HCT116 (cell line): ENCODE measurements around the gene DBNDD2. TPM values are rescaled to one million over a fixed set of nuclear protein-coding genes. Genes with fewer than 3 reads are reported as not detected.

Source experiments
- ATAC-seq: fragments of 200-7000 bp; cut with Tn5 transposase; 2 replicates; pipeline ENCODE4 v1.9.1; 2020; ENCODE audit warnings: mild to moderate bottlenecking, moderate library complexity
- BruUV-seq: library from RNA; stranded (reverse); fragments of 400-500 nt; replicated peaks from 2 replicates; lab custom pipeline; 2021; lab: Mats Ljungman, UMichigan
- CTCF ChIA-PET: fragments of 300-600 bp; sonication (Branson Sonifier 250); formaldehyde crosslinking; loops from one replicate; lab custom pipeline; 2021; ENCODE audit warnings: antibody characterized with exemption; lab: Charles Lee
- POLR2A ChIA-PET: fragments of 300-600, 350-600 bp; sonication (Branson Sonifier 250); formaldehyde crosslinking; loops from one replicate; lab custom pipeline; 2021; ENCODE audit warnings: antibody characterized with exemption; lab: Charles Lee
- RAD21 ChIA-PET, 2 experiments: fragments of 300-600 bp; sonication (Branson Sonifier 250); formaldehyde crosslinking; loops; one replicate each; lab custom pipeline; 2023; ENCODE audit warnings: low total read pairs in 2 of 2; ENCODE audit not compliant: uncharacterized antibody in 2 of 2, unreplicated experiment in 2 of 2, low non-redundant PET in 1 of 2; lab: Charles Lee
- DNase-seq: peaks from one replicate; pipeline ENCODE4 v3.0.0-alpha.2; 2010; ENCODE audit warnings: low read depth, low spot score
- H2AFZ ChIP-seq: fragments of 200-600 bp; shearing (Covaris generic), sonication (generic); 2 replicates; pipeline ENCODE4 v1.6.1; 2017; ENCODE audit warnings: low read depth, mixed run types, mixed read lengths, antibody characterized with exemption, low read length; ENCODE audit not compliant: poor library complexity, severe bottlenecking
- H3K27ac ChIP-seq: 2 replicates; pipeline ENCODE4 v1.5.1; 2012; ENCODE audit warnings: low read depth, low read length
- H3K27me3 ChIP-seq: fragments of 200-600 bp; sonication (generic); 2 replicates; pipeline ENCODE4 v1.6.1; 2016; ENCODE audit warnings: mixed run types, low read length, mixed read lengths; ENCODE audit not compliant: insufficient read depth
- H3K36me3 ChIP-seq, 2 experiments: fragments of 200-500 bp in 1 of 2; fragments of 200-600 bp in 1 of 2; sonication (Bioruptor generic) in 1 of 2; sonication (generic) in 1 of 2; 2 replicates each; pipeline versions ENCODE4 v1.5.1 to v1.6.1; 2014 to 2016; ENCODE audit warnings: low read length in 2 of 2, inconsistent platforms in 1 of 2, mixed read lengths in 1 of 2, mixed run types in 1 of 2; ENCODE audit not compliant: insufficient read depth in 2 of 2, control insufficient read depth in 1 of 2
- H3K4me1 ChIP-seq, 2 experiments: fragments of 200-600 bp in 1 of 2; sonication (generic) in 1 of 2; 2 replicates each; pipeline versions ENCODE4 v1.5.1 to v1.6.1; 2012 to 2017; ENCODE audit warnings: low read length in 2 of 2, inconsistent platforms in 1 of 2, mild to moderate bottlenecking in 1 of 2, mixed read lengths in 1 of 2, mixed run types in 1 of 2, moderate library complexity in 1 of 2; ENCODE audit not compliant: insufficient read depth in 2 of 2, control insufficient read depth in 1 of 2
- H3K4me2 ChIP-seq: fragments of 200-600 bp; sonication (generic); 2 replicates; pipeline ENCODE4 v1.6.1; 2017; ENCODE audit warnings: mixed run types, low read length, mixed read lengths
- H3K4me3 ChIP-seq, 2 experiments: fragments of 200-600 bp in 1 of 2; sonication (generic) in 1 of 2; replicated peaks in 1 of 2; 2 replicates each; pipeline ENCODE4 v1.5.1; 2011 to 2016; ENCODE audit warnings: low read length in 2 of 2, control low read depth in 1 of 2, low read depth in 1 of 2, mild to moderate bottlenecking in 1 of 2, mixed read lengths in 1 of 2, mixed run types in 1 of 2
- H3K79me2 ChIP-seq: fragments of 200-600 bp; sonication (generic); 2 replicates; pipeline ENCODE4 v1.6.1; 2017; ENCODE audit warnings: mild to moderate bottlenecking, mixed run types, low read length, moderate library complexity, mixed read lengths; ENCODE audit not compliant: insufficient read depth
- H3K9ac ChIP-seq: fragments of 200-600 bp; sonication (generic); 2 replicates; pipeline ENCODE4 v1.6.1; 2016; ENCODE audit warnings: low read length, mixed read lengths
- H3K9me2 ChIP-seq: fragments of 200-600 bp; sonication (generic), shearing (Covaris generic); 2 replicates; pipeline ENCODE4 v1.6.1; 2017; ENCODE audit warnings: mixed run types, mild to moderate bottlenecking, moderate library complexity; ENCODE audit not compliant: insufficient read depth
- H3K9me3 ChIP-seq, 2 experiments: fragments of 200-500 bp in 1 of 2; fragments of 200-600 bp in 1 of 2; sonication (Bioruptor generic) in 1 of 2; sonication (generic) in 1 of 2; 2 replicates each; pipeline ENCODE4 v1.6.1; 2014 to 2017; ENCODE audit warnings: low read length in 2 of 2, mixed read lengths in 2 of 2, inconsistent platforms in 1 of 2, low read depth in 1 of 2, mild to moderate bottlenecking in 1 of 2, mixed run types in 1 of 2, moderate library complexity in 1 of 2; ENCODE audit not compliant: control insufficient read depth in 1 of 2, insufficient read depth in 1 of 2
- H4K20me1 ChIP-seq: fragments of 200-600 bp; sonication (generic), shearing (Covaris generic); 2 replicates; pipeline ENCODE4 v1.6.1; 2017; ENCODE audit warnings: mixed run types, mild to moderate bottlenecking, moderate library complexity; ENCODE audit not compliant: insufficient read depth
- ATF3 ChIP-seq: IDR thresholded peaks from 2 replicates; pipeline ENCODE4 v1.6.1; 2012
- CBX3 ChIP-seq: IDR thresholded peaks from 2 replicates; pipeline ENCODE4 v1.6.1; 2012; ENCODE audit warnings: low read depth
- CEBPB ChIP-seq: IDR thresholded peaks from 2 replicates; pipeline ENCODE4 v1.6.1; 2012; ENCODE audit warnings: low read depth
- EGR1 ChIP-seq: IDR thresholded peaks from 2 replicates; pipeline ENCODE4 v1.6.1; 2012; ENCODE audit warnings: low read depth
- EZH2 ChIP-seq: fragments of 200-600 bp; sonication (generic); IDR thresholded peaks from 2 replicates; pipeline ENCODE4 v1.6.1; 2017; ENCODE audit warnings: antibody characterized with exemption, mixed run types
- JUND ChIP-seq: IDR thresholded peaks from 2 replicates; pipeline ENCODE4 v1.6.1; 2012
- POLR2A ChIP-seq: IDR thresholded peaks from 2 replicates; pipeline ENCODE4 v1.7.0; 2011; ENCODE audit warnings: borderline replicate concordance; ENCODE audit not compliant: insufficient read depth, insufficient read length; ENCODE audit errors: extremely low read depth
- POLR2AphosphoS5 ChIP-seq: IDR thresholded peaks from 2 replicates; pipeline ENCODE4 v1.6.1; 2011; ENCODE audit warnings: mild to moderate bottlenecking, low read depth, low read length, moderate library complexity
- RAD21 ChIP-seq: IDR thresholded peaks from 2 replicates; pipeline ENCODE4 v1.6.1; 2012; ENCODE audit warnings: low read depth, mild to moderate bottlenecking
- SP1 ChIP-seq: IDR thresholded peaks from 2 replicates; pipeline ENCODE4 v1.6.1; 2012; ENCODE audit warnings: low read depth
- SRF ChIP-seq: IDR thresholded peaks from 2 replicates; pipeline ENCODE4 v1.6.1; 2012; ENCODE audit warnings: low read depth
- TCF7L2 ChIP-seq: IDR thresholded peaks from 2 replicates; pipeline ENCODE4 v1.7.0; 2011; ENCODE audit warnings: borderline replicate concordance, inconsistent platforms; ENCODE audit not compliant: insufficient read depth, insufficient read length; ENCODE audit errors: extremely low read depth
- YY1 ChIP-seq: IDR thresholded peaks from 2 replicates; pipeline ENCODE4 v1.6.1; 2011; ENCODE audit warnings: low read length, low read depth, moderate library complexity, mild to moderate bottlenecking; ENCODE audit not compliant: insufficient replicate concordance; ENCODE audit errors: extremely low read depth
- ZBTB33 ChIP-seq: IDR thresholded peaks from 2 replicates; pipeline ENCODE4 v1.6.1; 2011; ENCODE audit warnings: mild to moderate bottlenecking, low read length, moderate library complexity; ENCODE audit not compliant: insufficient replicate concordance; ENCODE audit errors: extremely low read depth
- ZFX ChIP-seq: fragments of 450-650 bp; IDR thresholded peaks from 2 replicates; pipeline ENCODE4 v1.6.1; 2017
- ZNF274 ChIP-seq: fragments of 200-500 bp; sonication (Bioruptor generic); IDR thresholded peaks from 2 replicates; pipeline ENCODE4 v1.6.1; 2014; ENCODE audit warnings: mild to moderate bottlenecking, low read depth, low read length, inconsistent platforms
- intact Hi-C: fragments of 100-400 bp; cut with micrococcal nuclease; formaldehyde crosslinking; loops from 2 replicates; pipeline ENCODE4 v1.10.0; 2022
- total RNA-seq: library from RNA; stranded (reverse); gene quantifications from one replicate; pipeline ENCODE4 v1.2.1, GENCODE V29; 2021; ENCODE audit not compliant: unreplicated experiment
- TF ChIP-seq, protein P1 (sequence below): IDR thresholded peaks from 2 replicates; pipeline ENCODE4 v1.6.1; 2012
- TF ChIP-seq, protein P2 (sequence below), 3 experiments: fragments of 200-600 bp in 1 of 3; sonication (generic) in 1 of 3; IDR thresholded peaks in 2 of 3; conservative IDR thresholded peaks in 1 of 3; 2 replicates each; pipeline ENCODE4 v1.5.1; 2012 to 2017; ENCODE audit warnings: low read depth in 2 of 3, low read length in 2 of 3, antibody characterized with exemption in 1 of 3, borderline replicate concordance in 1 of 3, control low read depth in 1 of 3, mild to moderate bottlenecking in 1 of 3, mixed read lengths in 1 of 3, mixed run types in 1 of 3, moderate library complexity in 1 of 3; ENCODE audit not compliant: insufficient read depth in 1 of 3

DBNDD2 gene
- total RNA-seq, 1 experiment from 2014 or later: 44.2 TPM

- H3K9ac ChIP-seq: no peak overlapping the region
- H3K79me2 ChIP-seq: peaks cover 25% of the 10 kb centered on the region
- ATAC-seq: no peak
- RAD21 ChIA-PET: no interaction called here
- BruUV-seq: no TSS peak
- H3K36me3 ChIP-seq: peaks cover 12 to 25% of the 10 kb centered on the region in 2 experiments; a peak in 3 of 4 replicates
- no peaks in the 10 kb centered on the region for H3K9me3 ChIP-seq
- intact Hi-C loops: no loop called here
- no peaks in the 10 kb centered on the region for H3K27me3 ChIP-seq
- DNase-seq: no peak
- H3K9me2 ChIP-seq: no peaks in the 10 kb centered on the region
- no peak overlapping the region for H3K27ac ChIP-seq
- H4K20me1 ChIP-seq: no peaks in the 10 kb centered on the region
- TF ChIP-seq POLR2A (no peak), EGR1 (no peak), ZBTB33 (no peak), ZNF274 (no peak), JUND (no peak), CBX3 (no peak), SRF (no peak), YY1 (no peak), RAD21 (no peak), CEBPB (no peak), ATF3 (no peak), EZH2 (no peak), TCF7L2 (no peak), POLR2AphosphoS5 (no peak), ZFX (no peak), SP1 (no peak)
- TF ChIP-seq, protein P1, sequence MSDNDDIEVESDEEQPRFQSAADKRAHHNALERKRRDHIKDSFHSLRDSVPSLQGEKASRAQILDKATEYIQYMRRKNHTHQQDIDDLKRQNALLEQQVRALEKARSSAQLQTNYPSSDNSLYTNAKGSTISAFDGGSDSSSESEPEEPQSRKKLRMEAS: no peak
- TF ChIP-seq, protein P2, sequence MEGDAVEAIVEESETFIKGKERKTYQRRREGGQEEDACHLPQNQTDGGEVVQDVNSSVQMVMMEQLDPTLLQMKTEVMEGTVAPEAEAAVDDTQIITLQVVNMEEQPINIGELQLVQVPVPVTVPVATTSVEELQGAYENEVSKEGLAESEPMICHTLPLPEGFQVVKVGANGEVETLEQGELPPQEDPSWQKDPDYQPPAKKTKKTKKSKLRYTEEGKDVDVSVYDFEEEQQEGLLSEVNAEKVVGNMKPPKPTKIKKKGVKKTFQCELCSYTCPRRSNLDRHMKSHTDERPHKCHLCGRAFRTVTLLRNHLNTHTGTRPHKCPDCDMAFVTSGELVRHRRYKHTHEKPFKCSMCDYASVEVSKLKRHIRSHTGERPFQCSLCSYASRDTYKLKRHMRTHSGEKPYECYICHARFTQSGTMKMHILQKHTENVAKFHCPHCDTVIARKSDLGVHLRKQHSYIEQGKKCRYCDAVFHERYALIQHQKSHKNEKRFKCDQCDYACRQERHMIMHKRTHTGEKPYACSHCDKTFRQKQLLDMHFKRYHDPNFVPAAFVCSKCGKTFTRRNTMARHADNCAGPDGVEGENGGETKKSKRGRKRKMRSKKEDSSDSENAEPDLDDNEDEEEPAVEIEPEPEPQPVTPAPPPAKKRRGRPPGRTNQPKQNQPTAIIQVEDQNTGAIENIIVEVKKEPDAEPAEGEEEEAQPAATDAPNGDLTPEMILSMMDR (IDR thresholded peaks at IDR 0.05 in 2 of 3, conservative IDR thresholded peaks at IDR 0.05 in 1 of 3; ENCODE audit: borderline replicate concordance in 1 of 3, insufficient read depth in 1 of 3, low read depth in 2 of 3, low read length in 2 of 3): no peak
- TF ChIP-seq, all 23 proteins: peak for 0
- POLR2A ChIA-PET: no interaction called here
- Histone ChIP-seq H3K4me1 (peaks cover 8 to 18% of the 10 kb centered on the region in 2 experiments), H3K4me2 (no peak overlapping the region), H2AFZ (no peak overlapping the region), H3K4me3 (no peak overlapping the region)
- CTCF ChIA-PET: interaction anchor here (0.8 to 1.1 kb wide), 2 partner anchors 8 to 216 kb away, joined by 3 to 6 read pairs; no protein-coding TSS in a partner anchor
Observed at GRCh38 chr20:45366192-45366591, 41.9 kb upstream of the DBNDD2 start.
